ENCODE measurements around the gene SRA1. TPM values are rescaled to one million over a fixed set of nuclear protein-coding genes. Genes with fewer than 3 reads are reported as not detected.
A peak's percentile ranks its signal among the peaks of the same experiment; 100 is the strongest.

SRA1 gene
- total and polyA plus RNA-seq, 2 experiments from 2014 or later: 46.2 to 90.6 TPM

GRCh38 chr5:140548300-140548688 lies 9.0 kb downstream of the SRA1 start:
- no peaks in the 10 kb centered on the region for H3K9me3 ChIP-seq (ENCODE audit: low read depth)

DNA sequence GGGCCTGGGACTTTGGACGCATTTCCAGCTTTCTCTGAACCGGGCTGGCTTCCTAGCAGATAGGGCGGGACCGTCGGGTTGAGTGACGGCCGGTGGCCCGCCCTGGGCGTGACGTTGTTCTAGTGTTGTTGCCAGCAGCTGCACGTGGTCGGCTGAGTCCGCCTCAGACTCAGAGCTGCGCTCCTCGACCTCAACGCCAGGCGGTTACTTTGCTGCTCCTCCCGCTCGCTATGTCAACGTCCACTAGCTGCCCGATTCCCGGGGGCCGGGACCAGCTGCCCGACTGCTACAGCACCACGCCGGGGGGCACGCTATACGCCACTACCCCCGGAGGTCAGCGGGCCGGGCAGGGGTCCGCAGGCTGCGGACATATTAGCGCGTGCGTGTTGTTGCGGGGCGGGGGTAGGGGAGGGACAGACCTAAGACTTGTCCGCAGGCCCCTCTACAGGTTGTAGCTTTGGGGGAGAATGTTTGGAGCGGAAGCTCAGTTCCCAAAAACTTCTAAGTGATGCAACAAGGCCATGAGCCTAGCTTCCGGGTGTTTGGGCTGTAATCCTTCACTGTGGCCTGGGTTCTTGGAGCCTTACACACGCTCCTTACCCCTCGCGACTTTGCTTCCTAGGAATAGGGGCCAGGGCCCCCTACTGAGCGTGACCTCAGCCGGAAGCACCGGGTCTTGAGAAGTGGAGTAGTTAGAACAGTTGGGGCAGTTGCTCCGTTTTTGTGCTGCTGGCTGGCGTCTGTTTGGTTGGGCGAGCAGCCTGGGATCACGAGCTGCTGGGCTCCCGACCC lies 9.6 kb downstream of the SRA1 start, which contains the start of gene EIF4EBP3:
TSS of gene EIF4EBP3 (plus strand) at position 155 of the 792 bp plus-strand sequence. CDS start at position 231, 76 bp downstream.
- no peak for TF ChIP-seq EZH2phosphoT487 (IDR thresholded peaks at IDR 0.05; ENCODE audit: insufficient read depth, low read depth)
- no peak for TF ChIP-seq EZH2 (IDR thresholded peaks at IDR 0.05; ENCODE audit: insufficient read depth, poor library complexity, severe bottlenecking)
- 0 out of 2 replicates have a peak, but pooled peaks cover under 1% of the 10 kb centered on the region for H4K20me1 ChIP-seq (ENCODE audit: insufficient read depth)
- H3K9ac ChIP-seq: peak within 1 kb of the TSS; percentile 90
- in situ Hi-C loops (cut with MboI): no loop called here
- peak within 1 kb of the TSS; percentile 66 for H2AFZ ChIP-seq
- no peaks in the 10 kb centered on the region for H3K9me3 ChIP-seq (ENCODE audit: low read depth)
- H3F3A ChIP-seq (ENCODE audit: insufficient read depth): peaks cover 49% of the 10 kb centered on the region
- peaks cover 22% of the 10 kb centered on the region for H3K79me2 ChIP-seq (ENCODE audit: insufficient read depth)
- H3K4me2 ChIP-seq (ENCODE audit: unreplicated experiment): peak within 1 kb of the TSS; percentile 90
- WGBS, 2 experiments (ENCODE audit: low coverage in 1 of 2, low lambda C conversion rate in 2 of 2, missing lambda C conversion rate in 2 of 2): 3 to 5% methylated on average over 45 to 51 of the region's 52 CpGs
- H3K4me3 ChIP-seq: peak within 1 kb of the TSS; percentile 73
- no peaks in the 10 kb centered on the region for H3K9me2 ChIP-seq (ENCODE audit: insufficient read depth)
- peaks cover 19% of the 10 kb centered on the region; the same call in 1 of the 2 replicates for H3K36me3 ChIP-seq (ENCODE audit: low read depth)
- H3K27ac ChIP-seq: peak within 1 kb of the TSS; percentile 95
- peak; percentile 99 for DNase-seq
- no peaks in the 10 kb centered on the region for H3K27me3 ChIP-seq (replicated peaks; ENCODE audit: insufficient read depth)
- H3K4me1 ChIP-seq (ENCODE audit: insufficient read depth): peaks cover 16% of the 10 kb centered on the region

More at GRCh38 chr5:140548300-140548688, 9.0 kb downstream of the SRA1 start:
- H3K9ac ChIP-seq: peak overlapping the region; percentile 90
- H3K4me1 ChIP-seq (ENCODE audit: insufficient read depth): peaks cover 17% of the 10 kb centered on the region
- peaks cover 49% of the 10 kb centered on the region for H3F3A ChIP-seq (ENCODE audit: insufficient read depth)
- no peaks in the 10 kb centered on the region for H3K9me2 ChIP-seq (ENCODE audit: insufficient read depth)
- peak overlapping the region; percentile 90 for H3K4me2 ChIP-seq (ENCODE audit: unreplicated experiment)
- peaks cover 25% of the 10 kb centered on the region; the same call in 1 of the 2 replicates for H3K36me3 ChIP-seq (ENCODE audit: low read depth)
- no peak for TF ChIP-seq EZH2 (IDR thresholded peaks at IDR 0.05; ENCODE audit: insufficient read depth, poor library complexity, severe bottlenecking)
- no peak for TF ChIP-seq EZH2phosphoT487 (IDR thresholded peaks at IDR 0.05; ENCODE audit: insufficient read depth, low read depth)
- H3K4me3 ChIP-seq: peak overlapping the region; percentile 73
- DNase-seq: no peak
- WGBS, 2 experiments (ENCODE audit: low coverage in 1 of 2, low lambda C conversion rate in 2 of 2, missing lambda C conversion rate in 2 of 2): 19 to 20% methylated on average over 4 to 5 of the region's 5 CpGs
- 0 out of 2 replicates have a peak, but pooled peaks cover 6% of the 10 kb centered on the region for H4K20me1 ChIP-seq (ENCODE audit: insufficient read depth)
- H3K27ac ChIP-seq: peak overlapping the region; percentile 95
- H3K79me2 ChIP-seq (ENCODE audit: insufficient read depth): peaks cover 27% of the 10 kb centered on the region
- H2AFZ ChIP-seq: peak overlapping the region; percentile 66
- in situ Hi-C loops (cut with MboI): no loop called here
- H3K27me3 ChIP-seq (replicated peaks; ENCODE audit: insufficient read depth): no peaks in the 10 kb centered on the region

DNA sequence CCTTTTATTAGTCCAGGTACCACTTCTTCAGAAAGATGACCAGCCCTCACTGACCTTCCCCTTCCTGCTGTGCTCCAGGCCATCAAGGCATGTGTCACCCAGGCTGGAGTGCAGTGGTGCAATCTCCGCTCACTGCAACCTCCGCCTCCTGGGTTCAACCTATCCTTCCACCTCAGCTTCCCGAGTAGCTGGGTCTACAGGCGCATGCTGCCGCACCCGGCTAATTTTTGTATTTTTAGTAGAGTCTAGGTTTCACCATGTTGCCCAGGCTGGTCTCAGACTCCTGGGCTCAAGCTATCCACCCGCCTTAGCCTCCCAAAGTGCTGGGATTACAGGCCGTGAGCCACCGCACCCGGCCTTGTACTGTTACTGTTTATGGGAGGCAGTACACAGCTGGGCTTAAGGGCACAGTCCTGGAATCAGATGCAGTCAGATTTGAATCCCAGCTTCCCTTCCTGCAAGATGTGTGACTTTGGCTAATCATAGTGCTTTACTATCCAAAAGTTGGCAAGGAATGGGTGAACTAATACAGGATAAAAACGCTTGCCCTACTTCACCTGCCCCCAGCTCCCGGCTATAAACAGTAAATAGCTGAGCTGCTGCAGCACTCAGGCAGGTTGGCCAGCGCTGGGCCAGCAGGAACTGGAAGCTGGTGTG lies 10.3 kb downstream of the SRA1 start:
- DNase-seq: peak; percentile 32
- Histone ChIP-seq H3K9me3 (ENCODE audit: low read depth) (no peaks in the 10 kb centered on the region), H3K27me3 (replicated peaks; ENCODE audit: insufficient read depth) (no peaks in the 10 kb centered on the region), H3K9me2 (ENCODE audit: insufficient read depth) (no peaks in the 10 kb centered on the region), H3K4me2 (ENCODE audit: unreplicated experiment) (peak overlapping the region; percentile 52), H3K4me1 (ENCODE audit: insufficient read depth) (peaks cover 16% of the 10 kb centered on the region), H3K36me3 (ENCODE audit: low read depth) (peaks cover 17% of the 10 kb centered on the region; the same call in 1 of the 2 replicates), H3K27ac (peak overlapping the region; percentile 95), H3F3A (ENCODE audit: insufficient read depth) (peaks cover 49% of the 10 kb centered on the region), H4K20me1 (ENCODE audit: insufficient read depth) (no peaks in the 10 kb centered on the region), H3K79me2 (ENCODE audit: insufficient read depth) (peaks cover 14% of the 10 kb centered on the region), H2AFZ (peak overlapping the region; percentile 31), H3K9ac (peak overlapping the region; percentile 90), H3K4me3 (peak overlapping the region; percentile 73)
- 42 to 44% methylated on average over 13 of the region's 13 CpGs for WGBS, 2 experiments (ENCODE audit: low coverage in 1 of 2, low lambda C conversion rate in 2 of 2, missing lambda C conversion rate in 2 of 2)
- in situ Hi-C loops (cut with MboI): no loop called here
- no peak for TF ChIP-seq EZH2 (IDR thresholded peaks at IDR 0.05; ENCODE audit: insufficient read depth, poor library complexity, severe bottlenecking)
- TF ChIP-seq EZH2phosphoT487 (IDR thresholded peaks at IDR 0.05; ENCODE audit: insufficient read depth, low read depth): no peak

DNA sequence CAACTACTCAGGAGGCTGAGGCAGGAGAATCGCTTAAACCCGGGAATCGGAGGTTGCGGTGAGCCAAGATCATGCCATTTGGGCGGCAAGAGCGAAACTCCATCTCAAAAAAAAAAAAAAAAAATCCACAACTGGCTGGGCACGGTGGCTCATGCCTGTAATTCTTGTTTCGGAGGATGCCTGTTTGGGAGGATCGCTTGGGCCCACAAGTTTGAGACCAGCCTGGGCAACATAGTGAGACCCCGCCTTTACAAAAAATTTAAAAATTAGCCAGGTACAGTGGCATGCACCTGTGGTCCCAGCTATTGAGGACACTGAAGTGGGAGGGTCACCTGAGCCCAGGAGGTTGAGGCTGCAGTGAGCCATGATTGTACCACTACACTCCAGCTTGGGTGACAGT lies 11.7 kb downstream of the SRA1 start:
- H2AFZ ChIP-seq: no peak overlapping the region
- DNase-seq: no peak
- peaks cover 16% of the 10 kb centered on the region for H3K4me1 ChIP-seq (ENCODE audit: insufficient read depth)
- no peaks in the 10 kb centered on the region for H3K9me2 ChIP-seq (ENCODE audit: insufficient read depth)
- H3K9me3 ChIP-seq (ENCODE audit: low read depth): no peaks in the 10 kb centered on the region
- 0 out of 2 replicates have a peak, but pooled peaks cover under 1% of the 10 kb centered on the region for H3K79me2 ChIP-seq (ENCODE audit: insufficient read depth)
- H3K27me3 ChIP-seq (replicated peaks; ENCODE audit: insufficient read depth): no peaks in the 10 kb centered on the region
- H3F3A ChIP-seq (ENCODE audit: insufficient read depth): peaks cover 44% of the 10 kb centered on the region
- H3K4me2 ChIP-seq (ENCODE audit: unreplicated experiment): no peak overlapping the region
- WGBS, 2 experiments (ENCODE audit: low coverage in 1 of 2, low lambda C conversion rate in 2 of 2, missing lambda C conversion rate in 2 of 2): 92 to 95% methylated on average over 10 of the region's 10 CpGs
- peaks cover 15% of the 10 kb centered on the region for H3K36me3 ChIP-seq (ENCODE audit: low read depth)
- H3K4me3 ChIP-seq: no peak overlapping the region
- H4K20me1 ChIP-seq (ENCODE audit: insufficient read depth): no peaks in the 10 kb centered on the region
- H3K9ac ChIP-seq: no peak overlapping the region
- no peak overlapping the region for H3K27ac ChIP-seq
- no peak for TF ChIP-seq EZH2 (IDR thresholded peaks at IDR 0.05; ENCODE audit: insufficient read depth, poor library complexity, severe bottlenecking)
- no peak for TF ChIP-seq EZH2phosphoT487 (IDR thresholded peaks at IDR 0.05; ENCODE audit: insufficient read depth, low read depth)
- in situ Hi-C loops (cut with MboI): no loop called here
